B cell (primary cell): ENCODE results near the gene DEFB112. TPM values are rescaled to one million over a fixed set of nuclear protein-coding genes. Genes with fewer than 3 reads are reported as not detected.

Experiments used
- ATAC-seq: fragments of 200-7000 bp; cut with Tn5 transposase; one replicate; pipeline ENCODE4 v1.10.0; 2021; ENCODE audit warnings: low read depth, mild to moderate bottlenecking, moderate number of reproducible peaks, moderate library complexity
- CTCF ChIA-PET: fragments of 350-600 bp; sonication (Branson Sonifier 250); formaldehyde crosslinking; loops from one replicate; lab custom pipeline; 2021; ENCODE audit warnings: antibody characterized with exemption, inconsistent platforms; lab: Charles Lee
- POLR2A ChIA-PET: fragments of 350-600 bp; sonication (Branson Sonifier 250); formaldehyde crosslinking; loops from one replicate; lab custom pipeline; 2021; ENCODE audit warnings: antibody characterized with exemption; lab: Charles Lee
- DNase-seq: peaks from one replicate; pipeline ENCODE4 v3.0.0; 2013
- H2AFZ ChIP-seq: 2 replicates; pipeline ENCODE4 v1.6.1; 2012; ENCODE audit warnings: mild to moderate bottlenecking, low read depth, low read length; ENCODE audit not compliant: insufficient read depth, poor library complexity, severe bottlenecking
- H3K27ac ChIP-seq, 2 donors: 1 replicate in 1 of 2; 2 replicates in 1 of 2; pipeline ENCODE4 v1.5.1; 2012 to 2013; ENCODE audit warnings: low read length in 2 of 2, mild to moderate bottlenecking in 2 of 2, moderate library complexity in 1 of 2
- H3K27me3 ChIP-seq, 4 experiments: fragments of 200-600 bp in 1 of 4; sonication (generic) in 1 of 4; replicated peaks in 1 of 4; 1 replicate in 2 of 4; 2 replicates in 2 of 4; pipeline versions ENCODE4 v1.6.1 to v1.7.0; 2013 to 2016; ENCODE audit warnings: low read length in 3 of 4, mild to moderate bottlenecking in 2 of 4, mixed read lengths in 1 of 4, moderate library complexity in 1 of 4; ENCODE audit not compliant: insufficient read depth in 4 of 4, control insufficient read depth in 3 of 4; ENCODE audit errors: control extremely low read depth in 1 of 4
- H3K36me3 ChIP-seq, 2 experiments: replicated peaks in 1 of 2; 1 replicate in 1 of 2; 2 replicates in 1 of 2; pipeline versions ENCODE4 v1.6.1 to v1.7.1; 2013; ENCODE audit warnings: low read length in 1 of 2; ENCODE audit not compliant: insufficient read depth in 2 of 2, control insufficient read depth in 1 of 2; ENCODE audit errors: control extremely low read depth in 1 of 2, extremely low read depth in 1 of 2
- H3K4me1 ChIP-seq, 2 donors: fragments of 200-600 bp in 1 of 2; sonication (generic) in 1 of 2; 1 replicate in 1 of 2; 2 replicates in 1 of 2; pipeline versions ENCODE4 v1.5.1 to v1.6.1; 2013 to 2017; ENCODE audit warnings: low read length in 2 of 2; ENCODE audit not compliant: control insufficient read depth in 2 of 2, insufficient read depth in 2 of 2
- H3K4me2 ChIP-seq: replicated peaks from 2 replicates; pipeline ENCODE3; 2012; ENCODE audit warnings: mild to moderate bottlenecking, low read depth, low read length; ENCODE audit not compliant: poor library complexity, severe bottlenecking
- H3K4me3 ChIP-seq, 5 experiments: fragments of 200-600 bp in 1 of 5; sonication (generic) in 1 of 5; 1 replicate in 3 of 5; 2 replicates in 2 of 5; pipeline versions ENCODE4 v1.5.1 to v1.7.0; 2011 to 2016; ENCODE audit warnings: low read length in 4 of 5, mild to moderate bottlenecking in 4 of 5, low read depth in 2 of 5, control low read depth in 1 of 5, moderate library complexity in 1 of 5; ENCODE audit not compliant: insufficient read depth in 1 of 5; ENCODE audit errors: control extremely low read depth in 1 of 5, extremely low read depth in 1 of 5
- H3K79me2 ChIP-seq: fragments of 200-600 bp; sonication (generic); one replicate; pipeline ENCODE4 v1.6.0; 2016; ENCODE audit warnings: low read length; ENCODE audit not compliant: control insufficient read depth, insufficient read depth
- H3K9ac ChIP-seq: fragments of 200-600 bp; sonication (generic); 2 replicates; pipeline ENCODE4 v1.6.1; 2017; ENCODE audit warnings: mild to moderate bottlenecking, low read length, moderate library complexity
- H3K9me3 ChIP-seq, 3 donors: one replicate each; pipeline versions ENCODE4 v1.6.1 to v1.7.1; 2013; ENCODE audit warnings: low read length in 2 of 3; ENCODE audit not compliant: control insufficient read depth in 2 of 3, insufficient read depth in 1 of 3; ENCODE audit errors: control extremely low read depth in 1 of 3
- H4K20me1 ChIP-seq: 2 replicates; pipeline ENCODE4 v1.6.0; 2012; ENCODE audit warnings: mild to moderate bottlenecking, low read length; ENCODE audit not compliant: insufficient read depth, control insufficient read depth, poor library complexity, severe bottlenecking
- H3K27ac Mint-ChIP-seq: one replicate; pipeline ENCODE4 v1.8.0; 2021; ENCODE audit warnings: mixed read lengths
- H3K27me3 Mint-ChIP-seq: one replicate; pipeline ENCODE4 v1.8.0; 2021; ENCODE audit warnings: mixed read lengths
- H3K4me1 Mint-ChIP-seq: one replicate; pipeline ENCODE4 v1.8.0; 2021; ENCODE audit warnings: mixed read lengths
- H3K4me3 Mint-ChIP-seq: one replicate; pipeline ENCODE4 v1.8.0; 2021; ENCODE audit warnings: mixed read lengths
- H3K9me3 Mint-ChIP-seq: one replicate; pipeline ENCODE4 v1.8.0; 2022; ENCODE audit warnings: mixed read lengths; ENCODE audit not compliant: insufficient read depth
- CTCF ChIP-seq: fragments of 200-600 bp; IDR thresholded peaks from one replicate; pipeline ENCODE4 v1.8.0; 2022; ENCODE audit warnings: antibody characterized with exemption, mild to moderate bottlenecking
- EZH2 ChIP-seq: IDR thresholded peaks from 2 replicates; pipeline ENCODE4 v1.6.1; 2012; ENCODE audit warnings: borderline replicate concordance, low read depth, mild to moderate bottlenecking, moderate library complexity, low read length; ENCODE audit not compliant: insufficient read depth, poor library complexity, severe bottlenecking
- WGBS: methylation state at CpG from one replicate; pipeline ENCODE4 v1.1.5; 2013; ENCODE audit warnings: missing lambda C conversion rate; ENCODE audit not compliant: insufficient coverage; 5-methylcytosine and 5-hydroxymethylcytosine counted together
- intact Hi-C: fragments of 100-400 bp; cut with micrococcal nuclease; formaldehyde crosslinking; loops from one replicate; pipeline ENCODE4 v1.10.0; 2022
- polyA plus RNA-seq: library from polyadenylated mRNA; depleted of rRNA; stranded (reverse); fragments of >200 nt; gene quantifications from 2 replicates; pipeline ENCODE4 v1.2.3, GENCODE V29; 2012
- total RNA-seq, 2 donors: library from RNA; stranded (reverse); fragments of 120-200 nt in 1 of 2; gene quantifications; 1 replicate in 1 of 2; 2 replicates in 1 of 2; pipeline versions ENCODE4 v1.2.3 to v1.2.4, GENCODE V29; 2013 to 2022

Gene DEFB112
- total and polyA plus RNA-seq, 2 donors (not counting 1 experiment from before 2014, with no cell fraction given), result not detected

- H4K20me1 ChIP-seq, result no peaks in the 10 kb centered on the region
- H3K36me3 ChIP-seq, result no peaks in the 10 kb centered on the region
- no peaks in the 10 kb centered on the region for H3K27me3 ChIP-seq
- intact Hi-C loops, result no loop called here
- H3K9ac ChIP-seq, result no peak overlapping the region
- no peak overlapping the region for H3K27ac Mint-ChIP-seq
- no peak overlapping the region for H3K4me3 Mint-ChIP-seq
- no peaks in the 10 kb centered on the region for H3K79me2 ChIP-seq
- H3K27ac ChIP-seq, result no peak overlapping the region
- no peaks in the 10 kb centered on the region for H3K4me1 ChIP-seq
- ChIA-PET CTCF (no interaction called here), POLR2A (no interaction called here)
- WGBS, result no CpG with 5 or more reads among the region's 2 CpGs
- ATAC-seq (no peak), DNase-seq (no peak)
- TF ChIP-seq EZH2 (no peak), CTCF (no peak)
- peaks cover 0 to 3% (median 0%) of the 10 kb centered on the region in 3 donors for H3K9me3 ChIP-seq
- no peaks in the 10 kb centered on the region for H3K27me3 Mint-ChIP-seq
- H3K4me1 Mint-ChIP-seq, result no peaks in the 10 kb centered on the region
- no peak overlapping the region for H2AFZ ChIP-seq
- no peak overlapping the region for H3K4me2 ChIP-seq
- H3K4me3 ChIP-seq, result no peak overlapping the region
- no peaks in the 10 kb centered on the region for H3K9me3 Mint-ChIP-seq
Measured at GRCh38 chr6:50070101-50070500, 20.4 kb upstream of the DEFB112 start.

GRCh38 chr6:50062051-50062450 lies 12.3 kb upstream of the DEFB112 start:
- Mint-ChIP-seq H3K4me3 (no peak overlapping the region), H3K4me1 (no peaks in the 10 kb centered on the region), H3K27ac (no peak overlapping the region), H3K27me3 (no peaks in the 10 kb centered on the region), H3K9me3 (peaks cover 5% of the 10 kb centered on the region)
- H3K36me3 ChIP-seq, result no peaks in the 10 kb centered on the region
- no peaks in the 10 kb centered on the region for H4K20me1 ChIP-seq
- intact Hi-C loops, result no loop called here
- ATAC-seq (no peak), DNase-seq (no peak)
- no peak overlapping the region for H3K4me3 ChIP-seq
- H3K27ac ChIP-seq, result no peak overlapping the region
- H3K4me2 ChIP-seq, result no peak overlapping the region
- no peak overlapping the region for H3K9ac ChIP-seq
- POLR2A ChIA-PET, result no interaction called here
- WGBS, result no CpG with 5 or more reads among the region's 2 CpGs
- H3K4me1 ChIP-seq, result no peaks in the 10 kb centered on the region
- H3K79me2 ChIP-seq, result no peaks in the 10 kb centered on the region
- TF ChIP-seq EZH2 (no peak), CTCF (no peak)
- H3K9me3 ChIP-seq, result no peaks in the 10 kb centered on the region
- no peak overlapping the region for H2AFZ ChIP-seq
- H3K27me3 ChIP-seq, result no peaks in the 10 kb centered on the region
- CTCF ChIA-PET, result no interaction called here
